B cell (primary cell): ENCODE data around the gene CTNNA1. TPM values are rescaled to one million over a fixed set of nuclear protein-coding genes. Genes with fewer than 3 reads are reported as not detected.

Experiments
- ATAC-seq: fragments of 200-7000 bp; cut with Tn5 transposase; one replicate; pipeline ENCODE4 v1.10.0; 2021; ENCODE audit warnings: low read depth, mild to moderate bottlenecking, moderate number of reproducible peaks, moderate library complexity
- CTCF ChIA-PET: fragments of 350-600 bp; sonication (Branson Sonifier 250); formaldehyde crosslinking; loops from one replicate; lab custom pipeline; 2021; ENCODE audit warnings: antibody characterized with exemption, inconsistent platforms; lab: Charles Lee
- POLR2A ChIA-PET: fragments of 350-600 bp; sonication (Branson Sonifier 250); formaldehyde crosslinking; loops from one replicate; lab custom pipeline; 2021; ENCODE audit warnings: antibody characterized with exemption; lab: Charles Lee
- DNase-seq: peaks from one replicate; pipeline ENCODE4 v3.0.0; 2013
- H2AFZ ChIP-seq: 2 replicates; pipeline ENCODE4 v1.6.1; 2012; ENCODE audit warnings: mild to moderate bottlenecking, low read depth, low read length; ENCODE audit not compliant: insufficient read depth, poor library complexity, severe bottlenecking
- H3K27ac ChIP-seq, 2 donors: 1 replicate in 1 of 2; 2 replicates in 1 of 2; pipeline ENCODE4 v1.5.1; 2012 to 2013; ENCODE audit warnings: low read length in 2 of 2, mild to moderate bottlenecking in 2 of 2, moderate library complexity in 1 of 2
- H3K27me3 ChIP-seq, 4 experiments: fragments of 200-600 bp in 1 of 4; sonication (generic) in 1 of 4; replicated peaks in 1 of 4; 1 replicate in 2 of 4; 2 replicates in 2 of 4; pipeline versions ENCODE4 v1.6.1 to v1.7.0; 2013 to 2016; ENCODE audit warnings: low read length in 3 of 4, mild to moderate bottlenecking in 2 of 4, mixed read lengths in 1 of 4, moderate library complexity in 1 of 4; ENCODE audit not compliant: insufficient read depth in 4 of 4, control insufficient read depth in 3 of 4; ENCODE audit errors: control extremely low read depth in 1 of 4
- H3K36me3 ChIP-seq, 2 experiments: replicated peaks in 1 of 2; 1 replicate in 1 of 2; 2 replicates in 1 of 2; pipeline versions ENCODE4 v1.6.1 to v1.7.1; 2013; ENCODE audit warnings: low read length in 1 of 2; ENCODE audit not compliant: insufficient read depth in 2 of 2, control insufficient read depth in 1 of 2; ENCODE audit errors: control extremely low read depth in 1 of 2, extremely low read depth in 1 of 2
- H3K4me1 ChIP-seq, 2 donors: fragments of 200-600 bp in 1 of 2; sonication (generic) in 1 of 2; 1 replicate in 1 of 2; 2 replicates in 1 of 2; pipeline versions ENCODE4 v1.5.1 to v1.6.1; 2013 to 2017; ENCODE audit warnings: low read length in 2 of 2; ENCODE audit not compliant: control insufficient read depth in 2 of 2, insufficient read depth in 2 of 2
- H3K4me2 ChIP-seq: replicated peaks from 2 replicates; pipeline ENCODE3; 2012; ENCODE audit warnings: mild to moderate bottlenecking, low read depth, low read length; ENCODE audit not compliant: poor library complexity, severe bottlenecking
- H3K4me3 ChIP-seq, 5 experiments: fragments of 200-600 bp in 1 of 5; sonication (generic) in 1 of 5; 1 replicate in 3 of 5; 2 replicates in 2 of 5; pipeline versions ENCODE4 v1.5.1 to v1.7.0; 2011 to 2016; ENCODE audit warnings: low read length in 4 of 5, mild to moderate bottlenecking in 4 of 5, low read depth in 2 of 5, control low read depth in 1 of 5, moderate library complexity in 1 of 5; ENCODE audit not compliant: insufficient read depth in 1 of 5; ENCODE audit errors: control extremely low read depth in 1 of 5, extremely low read depth in 1 of 5
- H3K79me2 ChIP-seq: fragments of 200-600 bp; sonication (generic); one replicate; pipeline ENCODE4 v1.6.0; 2016; ENCODE audit warnings: low read length; ENCODE audit not compliant: control insufficient read depth, insufficient read depth
- H3K9ac ChIP-seq: fragments of 200-600 bp; sonication (generic); 2 replicates; pipeline ENCODE4 v1.6.1; 2017; ENCODE audit warnings: mild to moderate bottlenecking, low read length, moderate library complexity
- H3K9me3 ChIP-seq, 3 donors: one replicate each; pipeline versions ENCODE4 v1.6.1 to v1.7.1; 2013; ENCODE audit warnings: low read length in 2 of 3; ENCODE audit not compliant: control insufficient read depth in 2 of 3, insufficient read depth in 1 of 3; ENCODE audit errors: control extremely low read depth in 1 of 3
- H4K20me1 ChIP-seq: 2 replicates; pipeline ENCODE4 v1.6.0; 2012; ENCODE audit warnings: mild to moderate bottlenecking, low read length; ENCODE audit not compliant: insufficient read depth, control insufficient read depth, poor library complexity, severe bottlenecking
- H3K27ac Mint-ChIP-seq: one replicate; pipeline ENCODE4 v1.8.0; 2021; ENCODE audit warnings: mixed read lengths
- H3K27me3 Mint-ChIP-seq: one replicate; pipeline ENCODE4 v1.8.0; 2021; ENCODE audit warnings: mixed read lengths
- H3K4me1 Mint-ChIP-seq: one replicate; pipeline ENCODE4 v1.8.0; 2021; ENCODE audit warnings: mixed read lengths
- H3K4me3 Mint-ChIP-seq: one replicate; pipeline ENCODE4 v1.8.0; 2021; ENCODE audit warnings: mixed read lengths
- H3K9me3 Mint-ChIP-seq: one replicate; pipeline ENCODE4 v1.8.0; 2022; ENCODE audit warnings: mixed read lengths; ENCODE audit not compliant: insufficient read depth
- EZH2 ChIP-seq: IDR thresholded peaks from 2 replicates; pipeline ENCODE4 v1.6.1; 2012; ENCODE audit warnings: borderline replicate concordance, low read depth, mild to moderate bottlenecking, moderate library complexity, low read length; ENCODE audit not compliant: insufficient read depth, poor library complexity, severe bottlenecking
- WGBS: methylation state at CpG from one replicate; pipeline ENCODE4 v1.1.5; 2013; ENCODE audit warnings: missing lambda C conversion rate; ENCODE audit not compliant: insufficient coverage; 5-methylcytosine and 5-hydroxymethylcytosine counted together
- intact Hi-C: fragments of 100-400 bp; cut with micrococcal nuclease; formaldehyde crosslinking; loops from one replicate; pipeline ENCODE4 v1.10.0; 2022
- polyA plus RNA-seq: library from polyadenylated mRNA; depleted of rRNA; stranded (reverse); fragments of >200 nt; gene quantifications from 2 replicates; pipeline ENCODE4 v1.2.3, GENCODE V29; 2012
- total RNA-seq, 2 donors: library from RNA; stranded (reverse); fragments of 120-200 nt in 1 of 2; gene quantifications; 1 replicate in 1 of 2; 2 replicates in 1 of 2; pipeline versions ENCODE4 v1.2.3 to v1.2.4, GENCODE V29; 2013 to 2022
- TF ChIP-seq, protein P1 (sequence below): fragments of 200-600 bp; IDR thresholded peaks from one replicate; pipeline ENCODE4 v1.8.0; 2022; ENCODE audit warnings: antibody characterized with exemption, mild to moderate bottlenecking

The CTNNA1 gene
- total and polyA plus RNA-seq, 2 donors (not counting 1 experiment from before 2014, with no cell fraction given), result 22.7 to 96.0 TPM

GRCh38 chr5:138929571-138929955, 176.3 kb downstream of the CTNNA1 start:
- H3K27ac ChIP-seq, result no peak overlapping the region
- no peaks in the 10 kb centered on the region for H3K9me3 ChIP-seq
- ChIA-PET POLR2A (no interaction called here), CTCF (no interaction called here)
- no peaks in the 10 kb centered on the region for H3K27me3 ChIP-seq
- ATAC-seq, result no peak
- no peaks in the 10 kb centered on the region for H3K9me3 Mint-ChIP-seq
- H3K4me1 Mint-ChIP-seq, result no peaks in the 10 kb centered on the region
- H3K4me2 ChIP-seq, result no peak overlapping the region
- no peaks in the 10 kb centered on the region for H3K79me2 ChIP-seq
- no peak overlapping the region for H2AFZ ChIP-seq
- H3K36me3 ChIP-seq, result peaks cover 1 to 54% of the 10 kb centered on the region in 2 experiments
- intact Hi-C loops, result no loop called here
- no peak for DNase-seq
- H3K9ac ChIP-seq, result no peak overlapping the region
- WGBS, result 100% methylated on average over 2 of the region's 4 CpGs
- no peaks in the 10 kb centered on the region for H3K27me3 Mint-ChIP-seq
- H3K4me1 ChIP-seq, result no peaks in the 10 kb centered on the region
- H3K27ac Mint-ChIP-seq, result no peak overlapping the region
- H3K4me3 ChIP-seq, result no peak overlapping the region
- H4K20me1 ChIP-seq, result no peaks in the 10 kb centered on the region
- TF ChIP-seq EZH2, result no peak
- TF ChIP-seq, protein P1, sequence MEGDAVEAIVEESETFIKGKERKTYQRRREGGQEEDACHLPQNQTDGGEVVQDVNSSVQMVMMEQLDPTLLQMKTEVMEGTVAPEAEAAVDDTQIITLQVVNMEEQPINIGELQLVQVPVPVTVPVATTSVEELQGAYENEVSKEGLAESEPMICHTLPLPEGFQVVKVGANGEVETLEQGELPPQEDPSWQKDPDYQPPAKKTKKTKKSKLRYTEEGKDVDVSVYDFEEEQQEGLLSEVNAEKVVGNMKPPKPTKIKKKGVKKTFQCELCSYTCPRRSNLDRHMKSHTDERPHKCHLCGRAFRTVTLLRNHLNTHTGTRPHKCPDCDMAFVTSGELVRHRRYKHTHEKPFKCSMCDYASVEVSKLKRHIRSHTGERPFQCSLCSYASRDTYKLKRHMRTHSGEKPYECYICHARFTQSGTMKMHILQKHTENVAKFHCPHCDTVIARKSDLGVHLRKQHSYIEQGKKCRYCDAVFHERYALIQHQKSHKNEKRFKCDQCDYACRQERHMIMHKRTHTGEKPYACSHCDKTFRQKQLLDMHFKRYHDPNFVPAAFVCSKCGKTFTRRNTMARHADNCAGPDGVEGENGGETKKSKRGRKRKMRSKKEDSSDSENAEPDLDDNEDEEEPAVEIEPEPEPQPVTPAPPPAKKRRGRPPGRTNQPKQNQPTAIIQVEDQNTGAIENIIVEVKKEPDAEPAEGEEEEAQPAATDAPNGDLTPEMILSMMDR, result no peak
- no peak overlapping the region for H3K4me3 Mint-ChIP-seq

- 97% methylated on average over 10 of the region's 10 CpGs for WGBS
- H3K4me1 Mint-ChIP-seq, result no peaks in the 10 kb centered on the region
- Histone ChIP-seq H3K27me3 (no peaks in the 10 kb centered on the region), H3K27ac (no peak overlapping the region), H3K4me3 (no peak overlapping the region), H3K4me1 (no peaks in the 10 kb centered on the region), H3K9me3 (no peaks in the 10 kb centered on the region), H3K36me3 (peaks cover 1 to 49% of the 10 kb centered on the region in 2 experiments), H3K9ac (no peak overlapping the region), H3K4me2 (no peak overlapping the region), H4K20me1 (no peaks in the 10 kb centered on the region), H2AFZ (no peak overlapping the region), H3K79me2 (no peaks in the 10 kb centered on the region)
- H3K4me3 Mint-ChIP-seq, result no peak overlapping the region
- CTCF ChIA-PET, result no interaction called here
- no peak for TF ChIP-seq EZH2
- TF ChIP-seq, protein P1, result no peak
- no peaks in the 10 kb centered on the region for H3K27me3 Mint-ChIP-seq
- POLR2A ChIA-PET, result no interaction called here
- intact Hi-C loops, result no loop called here
- DNase-seq, result no peak
- H3K27ac Mint-ChIP-seq, result no peak overlapping the region
- no peak for ATAC-seq
- H3K9me3 Mint-ChIP-seq, result no peaks in the 10 kb centered on the region
Observed at GRCh38 chr5:138930371-138931097, 177.3 kb downstream of the CTNNA1 start.
